GM21381 (cell line): ENCODE measurements around the gene PLA2R1.
A peak's percentile ranks its signal among the peaks of the same experiment; 100 is the strongest.

Experiments used
- ATAC-seq: cut with Tn5 transposase; IDR thresholded peaks from one replicate; pipeline ENCODE4 v1.9.1; 2021; ENCODE audit warnings: mild to moderate bottlenecking, moderate library complexity; ENCODE audit not compliant: unreplicated experiment

Gene PLA2R1

GRCh38 chr2:159898441-159898840 is 164.0 kb downstream of the PLA2R1 start:
- no peak for ATAC-seq

GRCh38 chr2:159897720-159898119 is 164.7 kb downstream of the PLA2R1 start:
- ATAC-seq: no peak

- no peak for ATAC-seq
Measured at GRCh38 chr2:159897081-159897480, 165.3 kb downstream of the PLA2R1 start.

GRCh38 chr2:159895258-159896065 is 167.0 kb downstream of the PLA2R1 start:
- peak; percentile 46 for ATAC-seq

GRCh38 chr2:159894145-159894838 is 168.1 kb downstream of the PLA2R1 start:
- no peak for ATAC-seq

- no peak for ATAC-seq
Measured at GRCh38 chr2:159892990-159893810, 169.2 kb downstream of the PLA2R1 start.

GRCh38 chr2:159891917-159892730 is 170.3 kb downstream of the PLA2R1 start:
- peak; percentile 37 for ATAC-seq

- no peak for ATAC-seq
Measured at GRCh38 chr2:159891267-159891588, 171.2 kb downstream of the PLA2R1 start.

GRCh38 chr2:159890551-159891266 is 171.7 kb downstream of the PLA2R1 start:
- ATAC-seq: peak; percentile 30

- no peak for ATAC-seq
Measured at GRCh38 chr2:159882130-159882745, 180.2 kb downstream of the PLA2R1 start.
